IMR-90 (cell line): ENCODE results near the gene GNG7. TPM values are rescaled to one million over a fixed set of nuclear protein-coding genes. Genes with fewer than 3 reads are reported as not detected.

Experiments used
- ATAC-seq: fragments of 200-7000 bp; cut with Tn5 transposase; 2 replicates; pipeline ENCODE4 v1.9.1; 2020; ENCODE audit warnings: low read depth, mild to moderate bottlenecking, moderate library complexity
- BruUV-seq: library from RNA; stranded (reverse); fragments of 400-500 nt; replicated peaks from 2 replicates; lab custom pipeline; 2021; lab: Mats Ljungman, UMichigan
- CTCF ChIA-PET: fragments of 300-600 bp; formaldehyde crosslinking; extraction: SDS; loops from one replicate; lab custom pipeline; 2021; ENCODE audit warnings: antibody characterized with exemption; lab: Yijun Ruan, JAX
- POLR2A ChIA-PET: fragments of 300-600 bp; sonication (Branson Sonifier 250); formaldehyde crosslinking; loops from one replicate; lab custom pipeline; 2022; ENCODE audit warnings: antibody characterized with exemption; ENCODE audit not compliant: unreplicated experiment; lab: Charles Lee
- DNase-seq: peaks from one replicate; pipeline ENCODE4 v3.0.0; 2013
- H2AFZ ChIP-seq: replicated peaks from 2 replicates; pipeline ENCODE3; 2013; ENCODE audit warnings: low read length, mild to moderate bottlenecking; ENCODE audit not compliant: poor library complexity
- H2AK5ac ChIP-seq: 2 replicates; pipeline ENCODE4 v1.6.1; 2013; ENCODE audit warnings: low read depth, low read length, inconsistent platforms
- H2AK9ac ChIP-seq: replicated peaks from 2 replicates; pipeline ENCODE3; 2013; ENCODE audit warnings: mild to moderate bottlenecking, low read depth, low read length, moderate library complexity; ENCODE audit not compliant: poor library complexity
- H2BK120ac ChIP-seq: 2 replicates; pipeline ENCODE4 v1.6.1; 2013; ENCODE audit warnings: low read depth, low read length, inconsistent platforms
- H2BK15ac ChIP-seq: 3 replicates; pipeline ENCODE4 v1.6.1; 2013; ENCODE audit warnings: low read depth, low read length, inconsistent platforms
- H2BK20ac ChIP-seq: 2 replicates; pipeline ENCODE4 v1.6.1; 2013; ENCODE audit warnings: low read depth, mild to moderate bottlenecking, inconsistent platforms, low read length, moderate library complexity
- H2BK5ac ChIP-seq: 2 replicates; pipeline ENCODE4 v1.6.1; 2013; ENCODE audit warnings: mild to moderate bottlenecking, low read depth, low read length, inconsistent platforms; ENCODE audit not compliant: poor library complexity, severe bottlenecking
- H3K14ac ChIP-seq: replicated peaks from 2 replicates; pipeline ENCODE4 v1.6.1; 2013; ENCODE audit warnings: low read depth, low read length, inconsistent platforms
- H3K18ac ChIP-seq: 2 replicates; pipeline ENCODE4 v1.6.1; 2013; ENCODE audit warnings: low read depth, low read length, control low read depth
- H3K23ac ChIP-seq: 2 replicates; pipeline ENCODE4 v1.6.1; 2013; ENCODE audit warnings: low read depth, low read length, inconsistent platforms
- H3K27ac ChIP-seq: 2 replicates; pipeline ENCODE4 v1.5.1; 2013; ENCODE audit warnings: mild to moderate bottlenecking, control low read depth, low read length; ENCODE audit not compliant: insufficient read depth
- H3K27me3 ChIP-seq: 2 replicates; pipeline ENCODE4 v1.6.1; 2013; ENCODE audit warnings: low read length; ENCODE audit not compliant: control insufficient read depth, insufficient read depth
- H3K36me3 ChIP-seq: 2 replicates; pipeline ENCODE4 v1.6.1; 2013; ENCODE audit warnings: low read length, mixed read lengths; ENCODE audit not compliant: control insufficient read depth, insufficient read depth
- H3K4ac ChIP-seq: 2 replicates; pipeline ENCODE4 v1.6.1; 2013; ENCODE audit warnings: low read depth, low read length, inconsistent platforms
- H3K4me1 ChIP-seq: 2 replicates; pipeline ENCODE4 v1.6.1; 2013; ENCODE audit warnings: low read length, mixed read lengths; ENCODE audit not compliant: control insufficient read depth, insufficient read depth
- H3K4me2 ChIP-seq: 2 replicates; pipeline ENCODE4 v1.6.1; 2013; ENCODE audit warnings: low read depth, mild to moderate bottlenecking, control low read depth, low read length, moderate library complexity
- H3K4me3 ChIP-seq: 2 replicates; pipeline ENCODE4 v1.5.1; 2013; ENCODE audit warnings: low read depth, mild to moderate bottlenecking, control low read depth, low read length, moderate library complexity; ENCODE audit not compliant: insufficient read depth
- H3K56ac ChIP-seq: 2 replicates; pipeline ENCODE4 v1.6.1; 2013; ENCODE audit warnings: low read length, inconsistent platforms; ENCODE audit not compliant: insufficient read depth; ENCODE audit errors: extremely low read depth
- H3K79me1 ChIP-seq, 2 experiments: 2 replicates each; pipeline ENCODE4 v1.6.1; 2013; ENCODE audit warnings: low read length in 2 of 2, inconsistent platforms in 1 of 2, low read depth in 1 of 2
- H3K9ac ChIP-seq: 2 replicates; pipeline ENCODE4 v1.6.1; 2013; ENCODE audit warnings: low read depth, low read length, control low read depth
- H3K9me1 ChIP-seq: 2 replicates; pipeline ENCODE4 v1.6.1; 2013; ENCODE audit warnings: low read length, inconsistent platforms; ENCODE audit not compliant: insufficient read depth
- H3K9me3 ChIP-seq: 2 replicates; pipeline ENCODE4 v1.6.1; 2013; ENCODE audit warnings: low read length; ENCODE audit not compliant: control insufficient read depth, insufficient read depth
- H4K20me1 ChIP-seq: 2 replicates; pipeline ENCODE4 v1.6.1; 2013; ENCODE audit warnings: low read length, inconsistent platforms; ENCODE audit not compliant: insufficient read depth
- H4K5ac ChIP-seq: 2 replicates; pipeline ENCODE4 v1.6.1; 2013; ENCODE audit warnings: mild to moderate bottlenecking, low read depth, low read length, control low read depth
- H4K8ac ChIP-seq, 2 experiments: 2 replicates each; pipeline ENCODE4 v1.6.1; 2013; ENCODE audit warnings: low read depth in 2 of 2, low read length in 2 of 2, control low read depth in 1 of 2, inconsistent platforms in 1 of 2
- H4K91ac ChIP-seq: 2 replicates; pipeline ENCODE4 v1.6.1; 2013; ENCODE audit warnings: low read depth, low read length, inconsistent platforms; ENCODE audit not compliant: insufficient read depth
- SMC3 ChIP-seq: fragments of 150-350 bp; IDR thresholded peaks from 2 replicates; pipeline ENCODE4 v1.6.1; 2016; ENCODE audit warnings: low read depth, mild to moderate bottlenecking, antibody characterized with exemption, low read length, moderate library complexity
- WGBS, 2 experiments: methylation state at CpG; one replicate each; pipeline versions ENCODE4 v1.1.5 to v1.1.7; 2013; ENCODE audit warnings: missing lambda C conversion rate in 2 of 2; ENCODE audit not compliant: insufficient read length in 1 of 2; ENCODE audit errors: extremely low coverage in 2 of 2; 5-methylcytosine and 5-hydroxymethylcytosine counted together
- dilution Hi-C: fragments of 300-500 bp; cut with HindIII; formaldehyde crosslinking; loops from one replicate; pipeline ENCODE4 v1.14.3; 2018; ENCODE audit warnings: low sequenced_read_pairs; ENCODE audit not compliant: unreplicated experiment
- in situ Hi-C: fragments of 300-500 bp; cut with MboI; formaldehyde crosslinking; loops from 3 replicates; pipeline ENCODE4 v1.14.3; 2019; ENCODE audit warnings: low sequenced_read_pairs, inconsistent platforms, mixed read lengths
- intact Hi-C: fragments of 100-400 bp; cut with micrococcal nuclease; formaldehyde crosslinking; loops from 2 replicates; pipeline ENCODE4 v1.10.0; 2022
- polyA plus RNA-seq, 3 experiments: library from polyadenylated mRNA; depleted of rRNA; stranded (reverse); fragments of >200 nt; gene quantifications; 2 replicates each; pipeline ENCODE4 v1.2.3, GENCODE V29; 2012; ENCODE audit warnings: low replicate concordance in 1 of 3
- total RNA-seq: library from RNA; depleted of rRNA; stranded (reverse); fragments of >200 nt; gene quantifications from 2 replicates; pipeline ENCODE4 v1.2.3, GENCODE V29; 2012

The GNG7 gene
- total and polyA plus RNA-seq, 2 of the 4 experiments (the other 2 are of a cell fraction) = under 0.01 to 0.21 TPM

- no peak overlapping the region for H2AK9ac ChIP-seq
- H4K8ac ChIP-seq = no peak overlapping the region
- H3K18ac ChIP-seq = no peak overlapping the region
- H4K91ac ChIP-seq = no peak overlapping the region
- ChIA-PET CTCF (no interaction called here), POLR2A (no interaction called here)
- H3K9me3 ChIP-seq = no peaks in the 10 kb centered on the region
- H2AFZ ChIP-seq = peak overlapping the region; percentile 74
- H4K5ac ChIP-seq = no peak overlapping the region
- no peak overlapping the region for H3K27ac ChIP-seq
- H2AK5ac ChIP-seq = no peak overlapping the region
- dilution Hi-C loops = no loop called here
- intact Hi-C loops = no loop called here
- H3K4me3 ChIP-seq = no peak overlapping the region
- no peak overlapping the region for H3K4me2 ChIP-seq
- no peak overlapping the region for H3K14ac ChIP-seq
- no peaks in the 10 kb centered on the region for H3K9me1 ChIP-seq
- no peak overlapping the region for H2BK120ac ChIP-seq
- H3K23ac ChIP-seq = no peak overlapping the region
- in situ Hi-C loops = no loop called here
- H3K4me1 ChIP-seq = no peaks in the 10 kb centered on the region
- H3K79me1 ChIP-seq = no peaks in the 10 kb centered on the region
- 0 out of 2 replicates have a peak, but pooled peaks cover 2% of the 10 kb centered on the region for H3K27me3 ChIP-seq
- TF ChIP-seq SMC3 = no peak
- no peak for ATAC-seq
- 75% methylated on average over 2 of the region's 6 CpGs; no CpG with 5 or more reads in 1 of the 2 experiments for WGBS, 2 experiments
- no peak overlapping the region for H3K56ac ChIP-seq
- H2BK5ac ChIP-seq = no peak overlapping the region
- no peak overlapping the region for H3K4ac ChIP-seq
- no peaks in the 10 kb centered on the region for H3K36me3 ChIP-seq
- no peak for DNase-seq
- no peak overlapping the region for H2BK15ac ChIP-seq
- BruUV-seq = no TSS peak
- no peak overlapping the region for H2BK20ac ChIP-seq
- H4K20me1 ChIP-seq = no peaks in the 10 kb centered on the region
- no peak overlapping the region for H3K9ac ChIP-seq
These were observed 17.2 kb downstream of the GNG7 start for GRCh38 chr19:2685204-2685704.
